HG03064 (cell line): ENCODE results near the gene ZNF444.
"Not testable (repeated sequence)": the region's sequence is repeated elsewhere in the genome, so short reads cannot be mapped to it uniquely, and the experiment has no call there.

Experiments
- ATAC-seq: cut with Tn5 transposase; IDR thresholded peaks from one replicate; pipeline ENCODE4 v1.9.1; 2021; ENCODE audit warnings: low read depth; ENCODE audit not compliant: unreplicated experiment

The ZNF444 gene

GRCh38 chr19:56140583-56141416, at the start of gene ZNF444:
ZNF444 (plus strand) TSS chr19:56141287; CDS start chr19:56146912, 5,625 bp downstream.
- peak; percentile 85 for ATAC-seq

GRCh38 chr19:56091751-56092546, 49.1 kb upstream of the ZNF444 start:
- ATAC-seq: no peak

GRCh38 chr19:56092685-56093631, 48.1 kb upstream of the ZNF444 start:
- ATAC-seq: no peak

- no peak for ATAC-seq
These were observed 46.6 kb upstream of the ZNF444 start for GRCh38 chr19:56094449-56094848.

GRCh38 chr19:56096665-56097064, 44.4 kb upstream of the ZNF444 start:
- no peak for ATAC-seq

- ATAC-seq: no peak
These were observed 43.8 kb upstream of the ZNF444 start for GRCh38 chr19:56097306-56097705.

GRCh38 chr19:56097776-56098175, 43.3 kb upstream of the ZNF444 start:
- no peak for ATAC-seq

- ATAC-seq: not testable (repeated sequence)
These were observed 42.9 kb upstream of the ZNF444 start for GRCh38 chr19:56098237-56098636.

- ATAC-seq: no peak
These were observed 42.1 kb upstream of the ZNF444 start for GRCh38 chr19:56098731-56099568.

- no peak for ATAC-seq
These were observed 41.2 kb upstream of the ZNF444 start for GRCh38 chr19:56099638-56100539.

- no peak for ATAC-seq
These were observed 40.0 kb upstream of the ZNF444 start for GRCh38 chr19:56101095-56101494.

- no peak for ATAC-seq
These were observed 39.1 kb upstream of the ZNF444 start for GRCh38 chr19:56101746-56102535.

- ATAC-seq: no peak
These were observed 38.0 kb upstream of the ZNF444 start for GRCh38 chr19:56103027-56103614.

- ATAC-seq: no peak
These were observed 36.7 kb upstream of the ZNF444 start for GRCh38 chr19:56104423-56104822.

- no peak for ATAC-seq
These were observed 35.9 kb upstream of the ZNF444 start for GRCh38 chr19:56105090-56105701.

GRCh38 chr19:56105831-56106396, 35.2 kb upstream of the ZNF444 start:
- ATAC-seq: not testable (repeated sequence)

GRCh38 chr19:56106397-56106849, 34.7 kb upstream of the ZNF444 start:
- ATAC-seq: no peak
